Type B pancreatic cell (in vitro differentiated cells): ENCODE results near the gene NFKBIA. TPM values are rescaled to one million over a fixed set of nuclear protein-coding genes. Genes with fewer than 3 reads are reported as not detected.

Source experiments
- DNase-seq: peaks from one replicate; pipeline ENCODE4 v3.0.0; 2021; ENCODE audit warnings: mixed read lengths; ENCODE audit not compliant: unreplicated experiment; ENCODE audit errors: extremely low spot score
- H3K27ac Mint-ChIP-seq: 2 replicates; pipeline ENCODE4 v1.8.0; 2021; ENCODE audit warnings: mild to moderate bottlenecking, mixed read lengths
- H3K27me3 Mint-ChIP-seq: 2 replicates; pipeline ENCODE4 v1.8.0; 2021; ENCODE audit warnings: mixed read lengths
- H3K36me3 Mint-ChIP-seq: 2 replicates; pipeline ENCODE4 v1.8.0; 2021; ENCODE audit warnings: mixed read lengths
- H3K4me1 Mint-ChIP-seq: one replicate; pipeline ENCODE4 v1.8.0; 2021; ENCODE audit warnings: mixed read lengths; ENCODE audit not compliant: unreplicated experiment
- H3K4me3 Mint-ChIP-seq: 2 replicates; pipeline ENCODE4 v1.8.0; 2021; ENCODE audit warnings: mild to moderate bottlenecking, mixed read lengths
- H3K9me3 Mint-ChIP-seq: 2 replicates; pipeline ENCODE4 v1.8.0; 2021; ENCODE audit warnings: mixed read lengths
- CTCF ChIP-seq: fragments of 200-600 bp; sonication (generic); conservative IDR thresholded peaks from 2 replicates; pipeline ENCODE4 v1.5.0; 2021; ENCODE audit warnings: antibody characterized with exemption, mild to moderate bottlenecking
- total RNA-seq: library from RNA; stranded (reverse); gene quantifications from 2 replicates; pipeline ENCODE4 v1.2.1, GENCODE V29; 2021; ENCODE audit warnings: low replicate concordance

NFKBIA gene
- total RNA-seq, 1 donor from 2014 or later, result 63.4 TPM

- no peak for DNase-seq
- Mint-ChIP-seq H3K36me3 (no peaks in the 10 kb centered on the region), H3K27ac (no peak overlapping the region), H3K4me3 (no peak overlapping the region), H3K4me1 (peaks cover 11% of the 10 kb centered on the region), H3K27me3 (no peaks in the 10 kb centered on the region), H3K9me3 (no peaks in the 10 kb centered on the region)
- no peak for TF ChIP-seq CTCF
These were observed 13.2 kb downstream of the NFKBIA start for GRCh38 chr14:35391388-35391710.

GRCh38 chr14:35390577-35391387, 13.8 kb downstream of the NFKBIA start:
- no peak overlapping the region for H3K4me3 Mint-ChIP-seq
- no peaks in the 10 kb centered on the region for H3K27me3 Mint-ChIP-seq
- TF ChIP-seq CTCF, result no peak
- H3K4me1 Mint-ChIP-seq, result peaks cover 16% of the 10 kb centered on the region
- H3K27ac Mint-ChIP-seq, result no peak overlapping the region
- H3K9me3 Mint-ChIP-seq, result no peaks in the 10 kb centered on the region
- no peak for DNase-seq
- H3K36me3 Mint-ChIP-seq, result no peaks in the 10 kb centered on the region

DNA sequence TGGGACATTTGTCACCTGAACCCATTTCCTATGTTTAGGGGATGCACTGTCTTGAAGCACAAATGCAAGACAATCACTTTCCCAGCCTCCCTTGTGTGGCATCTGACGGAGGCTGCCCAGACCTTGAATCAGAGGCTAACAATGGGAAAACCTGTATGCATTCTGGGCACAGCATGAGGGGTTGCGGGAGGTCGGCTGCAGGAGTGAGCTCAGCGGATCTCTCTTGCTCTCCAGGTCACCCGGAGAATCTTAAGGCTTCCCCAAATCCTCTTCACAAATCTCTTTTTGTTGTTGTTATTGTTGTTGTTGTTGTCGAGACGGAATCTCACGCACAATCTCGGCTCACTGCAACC, 15.3 kb downstream of the NFKBIA start:
- Mint-ChIP-seq H3K9me3 (no peaks in the 10 kb centered on the region), H3K4me1 (peaks cover 19% of the 10 kb centered on the region), H3K4me3 (no peak overlapping the region), H3K36me3 (no peaks in the 10 kb centered on the region), H3K27ac (no peak overlapping the region), H3K27me3 (no peaks in the 10 kb centered on the region)
- TF ChIP-seq CTCF, result no peak
- DNase-seq, result no peak

- no peaks in the 10 kb centered on the region for H3K36me3 Mint-ChIP-seq
- DNase-seq, result no peak
- no peak overlapping the region for H3K4me3 Mint-ChIP-seq
- H3K9me3 Mint-ChIP-seq, result no peaks in the 10 kb centered on the region
- no peak for TF ChIP-seq CTCF
- peaks cover 20% of the 10 kb centered on the region for H3K4me1 Mint-ChIP-seq
- H3K27ac Mint-ChIP-seq, result no peak overlapping the region
- H3K27me3 Mint-ChIP-seq, result no peaks in the 10 kb centered on the region
These were observed 15.8 kb downstream of the NFKBIA start for GRCh38 chr14:35388656-35389314.

GRCh38 chr14:35387713-35388579, 16.6 kb downstream of the NFKBIA start:
- no peaks in the 10 kb centered on the region for H3K27me3 Mint-ChIP-seq
- DNase-seq, result no peak
- no peak overlapping the region for H3K4me3 Mint-ChIP-seq
- TF ChIP-seq CTCF, result no peak
- H3K36me3 Mint-ChIP-seq, result no peaks in the 10 kb centered on the region
- H3K27ac Mint-ChIP-seq, result no peak overlapping the region
- H3K9me3 Mint-ChIP-seq, result no peaks in the 10 kb centered on the region
- H3K4me1 Mint-ChIP-seq, result peaks cover 20% of the 10 kb centered on the region
